TTC549 (cell line): ENCODE measurements around the gene PHF11.
"Not testable (repeated sequence)": the region's sequence is repeated elsewhere in the genome, so short reads cannot be mapped to it uniquely, and the experiment has no call there.

ENCODE experiments used
- FAIRE-seq: peaks from 2 replicates; lab custom pipeline; 2012; peaks lifted over from hg19 to GRCh38; lab: Jason Lieb, UNC

Gene PHF11

DNA sequence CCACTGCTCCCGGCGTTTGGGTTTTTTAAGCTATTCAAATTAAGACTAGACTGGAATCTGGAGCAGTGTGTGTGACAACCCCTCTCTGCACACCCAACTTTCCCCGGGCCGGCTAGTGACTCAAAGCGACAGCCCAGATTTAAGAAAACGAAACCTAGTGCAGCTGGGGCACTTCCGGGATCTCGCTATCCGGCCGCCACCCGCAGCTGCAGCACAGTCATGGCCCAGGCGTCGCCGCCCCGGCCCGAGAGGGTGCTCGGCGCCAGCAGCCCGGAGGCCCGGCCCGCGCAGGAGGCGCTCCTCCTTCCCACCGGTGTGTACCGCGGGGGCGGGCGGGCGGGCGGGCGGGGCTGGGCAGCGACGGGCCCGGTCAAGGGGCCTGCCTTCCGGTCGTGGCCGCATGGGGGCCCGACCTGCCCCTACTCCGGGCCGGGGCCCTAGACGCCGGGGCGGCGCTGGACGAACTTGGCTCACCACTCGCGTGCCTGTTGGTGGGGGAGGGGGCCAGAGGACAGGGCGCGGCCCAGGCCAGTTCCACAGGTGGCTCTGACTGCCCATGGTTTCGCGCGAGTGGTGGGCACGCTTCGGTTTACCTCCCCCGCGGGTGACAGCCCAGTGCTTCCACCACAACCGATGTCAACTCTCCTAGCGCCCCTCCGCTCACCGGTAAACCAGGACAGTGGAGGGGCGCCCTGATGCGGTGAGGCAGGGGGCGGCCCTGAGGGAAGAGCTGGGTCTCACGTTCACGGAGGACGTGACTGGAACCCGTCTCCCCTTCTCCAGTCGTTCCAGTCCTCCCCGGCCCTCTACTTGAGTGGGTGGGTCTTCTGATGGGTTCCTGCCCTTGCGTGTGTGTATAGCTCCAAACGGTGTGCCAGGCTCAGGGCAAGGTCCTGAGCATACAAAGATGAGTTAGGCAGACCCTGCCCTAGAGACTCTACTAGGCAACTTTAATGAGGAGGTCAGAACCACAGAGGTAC is at the start of gene PHF11:
Gene PHF11, plus strand, starts transcription at position 171 of the 980 bp plus-strand sequence. Its CDS starts 49 bp downstream, at position 220.
- FAIRE-seq, result no peak

DNA sequence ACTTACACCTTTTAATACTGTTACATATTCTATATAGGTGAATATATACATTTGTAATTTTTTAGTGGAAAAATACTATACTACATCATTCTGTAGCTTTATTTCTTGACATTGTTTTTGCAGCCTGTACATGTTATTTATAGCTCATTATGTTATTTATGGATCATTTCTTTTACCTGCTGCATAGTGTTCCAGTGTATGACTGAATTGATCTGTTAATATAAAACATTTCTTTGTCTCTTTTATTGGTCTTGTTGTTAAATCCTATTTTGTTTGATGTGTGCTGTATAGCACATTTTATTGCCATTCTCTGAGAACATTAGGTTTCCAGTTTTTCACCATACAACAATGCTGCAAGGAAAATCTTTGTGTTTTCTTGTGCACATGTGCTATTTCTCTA is 49.3 kb upstream of the PHF11 start:
- no peak for FAIRE-seq

DNA sequence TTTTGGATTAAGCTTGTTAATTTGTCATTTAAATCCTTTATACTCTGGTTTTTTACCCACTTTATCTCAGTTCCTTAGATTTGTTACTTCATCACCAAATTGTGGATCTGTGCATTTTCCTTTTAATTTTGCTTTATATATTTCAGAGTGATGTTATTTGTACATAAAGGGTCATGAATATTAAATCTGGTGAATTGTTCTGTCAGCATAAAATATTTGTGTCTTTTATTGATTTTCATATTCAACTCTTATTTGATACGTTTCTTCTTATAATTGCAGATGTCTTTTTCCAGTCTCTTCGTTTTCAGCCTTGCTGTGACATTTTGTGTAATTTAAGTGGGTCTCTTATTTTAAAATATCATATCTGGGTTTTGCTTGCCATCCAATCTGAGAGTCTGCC is 47.0 kb upstream of the PHF11 start:
- FAIRE-seq, result no peak

DNA sequence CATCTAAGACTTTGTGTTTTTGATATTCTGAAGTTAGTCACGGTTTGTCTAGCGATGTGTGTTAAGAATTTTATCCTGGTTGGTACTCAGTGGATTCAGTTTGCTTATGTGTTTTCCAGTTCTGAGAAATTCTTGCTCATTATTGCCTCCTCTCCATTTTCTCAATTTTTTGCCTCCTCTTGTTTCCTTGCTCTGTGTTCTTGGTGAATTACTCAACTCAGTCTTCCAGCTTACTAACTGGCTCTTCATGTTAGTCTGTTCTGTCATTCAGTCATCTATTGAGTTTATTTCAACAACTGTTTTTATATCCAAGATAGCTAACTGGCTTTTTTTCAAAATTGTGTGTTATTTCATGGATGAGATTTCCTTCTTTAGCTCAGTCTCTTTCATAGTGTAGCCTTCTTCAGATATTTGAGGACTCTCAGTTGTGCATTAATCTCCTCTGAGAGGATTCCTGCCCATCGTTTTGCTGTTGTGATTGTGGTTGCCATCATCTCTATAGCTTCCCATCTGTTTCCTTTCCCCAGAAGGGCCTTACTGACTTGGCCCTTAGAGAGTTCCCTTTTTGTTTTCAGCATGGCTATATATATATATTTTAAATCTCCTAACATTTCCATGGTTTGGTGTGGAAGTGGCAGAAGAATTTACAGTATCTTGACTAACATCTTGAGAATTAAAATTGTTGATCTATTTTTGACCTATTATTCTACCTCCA is 45.5 kb upstream of the PHF11 start:
- no peak for FAIRE-seq

DNA sequence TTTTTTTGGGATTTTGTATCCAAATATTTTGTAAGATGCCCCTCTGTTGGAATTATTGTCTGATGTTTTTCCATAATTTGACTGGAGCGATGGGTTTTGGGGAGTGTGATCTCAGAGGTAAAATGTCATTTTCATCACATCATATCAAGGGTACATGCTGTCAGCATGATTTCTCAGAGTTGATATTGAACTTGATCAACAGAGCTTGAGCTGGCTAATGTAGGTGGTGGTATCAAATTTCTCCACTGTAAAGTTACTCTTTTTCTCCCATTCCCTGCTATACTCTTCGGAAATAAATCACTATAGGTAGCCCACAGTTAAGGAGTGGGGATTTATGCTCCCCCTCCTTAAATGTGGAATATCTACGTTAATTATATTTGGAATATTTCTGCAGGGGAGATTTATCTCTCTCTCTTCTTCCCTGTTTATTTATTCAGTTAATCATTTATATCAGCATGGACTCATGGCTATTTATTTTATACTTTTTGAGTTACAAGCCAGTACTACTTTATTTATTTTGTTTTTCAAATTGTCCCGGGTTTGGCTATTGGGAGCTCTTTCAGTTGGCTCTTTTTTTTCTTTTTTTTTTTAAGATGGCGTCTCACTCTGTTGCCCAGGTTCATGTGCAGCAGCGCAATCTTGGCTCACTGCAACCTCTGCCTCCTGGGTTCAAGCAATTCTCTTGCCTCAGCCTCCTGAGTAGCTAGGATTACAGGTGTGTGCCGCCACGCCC is 42.9 kb upstream of the PHF11 start:
- FAIRE-seq, result no peak

- no peak for FAIRE-seq
Observed at GRCh38 chr13:49453465-49453864, 42.3 kb upstream of the PHF11 start.

DNA sequence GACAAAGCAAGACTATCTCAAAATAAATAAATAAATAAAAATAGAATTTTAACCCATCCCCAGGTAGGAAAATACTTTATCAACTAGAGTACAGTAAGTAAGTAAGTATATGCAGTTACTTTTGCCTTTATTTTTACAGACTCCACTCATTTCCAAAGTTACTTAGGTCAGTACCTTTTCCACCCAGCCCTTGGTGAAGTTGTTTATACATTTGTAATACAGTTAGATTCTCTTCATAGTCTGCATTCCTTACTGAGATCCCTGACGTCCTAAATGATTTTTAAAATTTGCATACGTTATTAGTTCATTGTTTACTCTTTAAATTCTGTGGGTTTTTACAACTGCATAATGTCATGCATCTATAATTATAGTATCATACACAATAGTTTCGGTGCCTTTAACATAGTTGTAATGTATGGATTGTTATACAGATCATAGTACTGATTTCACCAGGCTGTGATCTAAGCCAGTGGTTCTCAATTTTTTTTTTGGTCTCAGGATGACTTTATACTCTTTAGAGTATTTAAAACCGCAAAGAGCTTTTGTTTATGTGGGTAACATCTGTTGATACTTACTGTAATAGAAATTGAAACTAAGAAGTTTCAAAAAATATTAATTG is 41.3 kb upstream of the PHF11 start:
- FAIRE-seq, result no peak

GRCh38 chr13:49455007-49455398 is 40.8 kb upstream of the PHF11 start:
- no peak for FAIRE-seq

DNA sequence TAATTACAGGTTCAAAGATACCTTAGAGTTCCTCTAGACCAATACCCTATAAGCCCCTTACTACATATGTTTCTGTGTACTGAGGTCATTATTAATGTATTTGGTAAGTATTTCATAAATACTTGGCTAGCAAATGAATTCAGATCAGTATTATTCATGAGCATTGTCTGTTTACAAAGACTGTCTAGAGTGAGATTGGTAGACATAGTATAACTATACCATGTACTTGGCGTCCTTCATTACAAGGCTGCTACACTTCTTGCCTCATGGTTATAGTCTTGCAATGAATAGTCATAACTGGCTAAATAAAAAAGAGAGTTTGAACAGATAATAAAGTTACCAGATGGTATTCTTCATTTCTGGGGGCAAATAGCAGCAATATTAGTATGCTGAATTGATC is 39.6 kb upstream of the PHF11 start:
- FAIRE-seq, result no peak

DNA sequence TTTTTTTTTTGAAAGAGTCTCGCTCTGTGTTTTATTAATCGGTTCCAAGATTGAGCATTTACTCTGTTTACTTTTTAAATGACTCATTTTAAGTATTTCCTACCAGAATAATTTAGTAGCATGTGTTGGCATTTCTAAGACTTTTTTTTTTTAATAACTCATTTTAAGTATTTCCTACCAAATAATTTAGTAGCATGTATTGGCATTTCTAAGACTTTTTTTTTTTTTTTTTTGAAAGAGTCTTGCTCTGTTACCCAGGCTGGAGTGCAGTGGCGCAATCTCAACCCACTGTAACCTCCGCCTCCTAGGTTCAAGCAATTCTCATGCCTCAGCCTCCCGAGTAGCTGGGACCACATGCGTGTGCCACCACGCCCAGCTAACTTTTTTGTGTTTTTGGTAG is 38.5 kb upstream of the PHF11 start:
- no peak for FAIRE-seq

DNA sequence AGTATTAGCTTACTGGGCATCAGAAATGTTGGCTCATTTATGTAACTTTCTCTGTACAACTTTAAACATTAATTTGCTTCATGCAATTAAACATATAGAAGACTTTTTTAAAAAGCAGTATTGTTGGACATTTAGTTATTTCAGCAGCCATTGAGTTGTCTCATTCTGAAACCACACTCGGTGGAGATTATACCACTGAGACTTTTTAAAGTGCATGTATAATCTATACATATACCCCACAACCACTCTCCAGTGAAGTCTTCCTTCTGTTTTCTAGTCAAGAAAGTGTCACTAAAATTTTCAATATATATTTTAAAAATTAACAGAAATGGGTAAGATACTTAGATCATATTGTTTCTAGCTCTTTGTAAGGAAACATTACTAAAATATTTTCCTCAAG is 36.2 kb upstream of the PHF11 start:
- FAIRE-seq, result no peak

DNA sequence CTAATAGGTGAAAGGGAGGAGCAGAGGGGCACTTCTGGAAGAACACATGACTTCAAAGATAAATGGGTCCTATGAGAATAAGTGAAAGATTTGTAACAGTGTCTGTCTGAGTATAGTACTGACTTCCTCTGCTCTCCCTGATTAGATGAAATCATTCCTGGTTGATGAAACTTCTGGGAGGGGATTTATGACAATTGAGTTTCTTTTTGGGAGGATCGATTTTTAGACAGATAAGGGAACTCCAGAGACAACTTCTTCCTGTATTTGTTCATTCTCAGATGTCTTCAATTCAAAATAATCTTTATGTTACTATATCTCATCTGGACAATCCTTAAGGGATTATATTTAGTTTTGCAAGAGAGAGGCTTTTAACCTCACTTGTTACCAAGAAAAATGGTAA is 31.7 kb upstream of the PHF11 start:
- no peak for FAIRE-seq

- FAIRE-seq, result no peak
Observed at GRCh38 chr13:49464621-49465325, 31.0 kb upstream of the PHF11 start.

DNA sequence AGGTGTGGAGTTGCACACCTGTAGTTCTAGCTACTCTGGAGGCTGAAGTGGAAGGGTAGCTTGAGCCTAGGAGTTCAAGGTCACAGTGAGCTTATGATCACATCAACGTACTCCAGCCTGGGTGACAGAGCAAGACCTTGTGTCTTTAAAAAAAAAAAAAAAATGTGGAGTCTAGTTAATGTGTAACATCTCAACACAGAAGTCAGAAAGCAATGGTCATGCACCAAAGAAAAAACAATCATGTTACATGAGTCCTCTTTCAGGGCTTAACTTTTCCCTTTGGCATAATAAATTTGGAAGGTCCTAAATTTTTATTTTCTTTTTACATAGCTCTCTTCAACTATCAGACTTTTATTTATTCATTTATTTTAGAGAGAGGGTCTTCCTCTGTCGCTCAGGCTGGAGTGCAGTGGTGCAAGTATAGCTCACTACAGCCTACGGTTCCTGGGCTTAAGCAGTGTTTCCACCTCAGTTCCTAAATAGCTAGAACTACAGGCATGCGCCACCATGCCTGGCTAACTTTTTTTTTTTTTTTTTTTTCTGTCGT is 29.4 kb upstream of the PHF11 start:
- no peak for FAIRE-seq

- FAIRE-seq, result no peak
Observed at GRCh38 chr13:49472186-49472585, 23.6 kb upstream of the PHF11 start.

DNA sequence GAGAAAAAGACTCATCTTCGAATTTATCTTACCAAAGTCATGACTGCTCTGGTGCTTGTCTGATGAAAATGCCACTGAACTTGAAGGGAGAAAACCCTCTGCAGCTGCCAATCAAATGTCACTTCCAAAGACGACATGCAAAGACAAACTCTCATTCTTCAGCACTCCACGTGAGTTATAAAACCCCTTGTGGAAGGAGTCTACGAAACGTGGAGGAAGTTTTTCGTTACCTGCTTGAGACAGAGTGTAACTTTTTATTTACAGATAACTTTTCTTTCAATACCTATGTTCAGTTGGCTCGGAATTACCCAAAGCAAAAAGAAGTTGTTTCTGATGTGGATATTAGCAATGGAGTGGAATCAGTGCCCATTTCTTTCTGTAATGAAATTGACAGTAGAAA is 19.2 kb upstream of the PHF11 start:
- no peak for FAIRE-seq

- no peak for FAIRE-seq
Observed at GRCh38 chr13:49481788-49482187, 14.0 kb upstream of the PHF11 start.

- no peak for FAIRE-seq
Observed at GRCh38 chr13:49488563-49488962, 7.2 kb upstream of the PHF11 start.

- FAIRE-seq, result no peak
Observed at GRCh38 chr13:49494645-49495044, 1.1 kb upstream of the PHF11 start.

DNA sequence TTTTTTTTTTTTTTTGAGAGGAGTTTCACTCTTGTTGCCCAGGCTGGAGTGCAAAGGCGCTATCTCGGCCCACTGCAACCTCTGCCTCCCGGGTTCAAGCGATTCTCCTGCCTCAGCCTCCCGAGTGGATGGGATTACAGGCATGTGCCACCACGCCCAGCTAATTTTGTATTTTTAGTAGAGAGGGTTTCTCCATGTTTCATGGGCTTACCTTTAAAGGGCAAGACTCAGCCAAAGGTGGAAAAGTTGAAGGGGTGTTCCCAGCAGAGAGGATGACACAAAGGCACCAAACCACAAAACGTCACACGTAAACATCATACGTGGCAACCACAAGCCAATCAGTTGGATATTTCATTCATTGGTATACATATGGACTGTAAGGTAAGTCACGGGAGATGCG is 1.1 kb downstream of the PHF11 start:
- FAIRE-seq, result not testable (repeated sequence)

GRCh38 chr13:49497272-49497671 is 1.5 kb downstream of the PHF11 start:
- FAIRE-seq, result no peak
